PC-3 (cell line): Measurements from ENCODE around the gene TPM3. TPM values are rescaled to one million over a fixed set of nuclear protein-coding genes. Genes with fewer than 3 reads are reported as not detected.
A peak's percentile ranks its signal among the peaks of the same experiment; 100 is the strongest.

Experiments used
- ATAC-seq: fragments of 200-7000 bp; cut with Tn5 transposase; 2 replicates; pipeline ENCODE4 v1.9.1; 2020; ENCODE audit warnings: mild to moderate bottlenecking, moderate library complexity
- BruUV-seq: library from RNA; stranded (reverse); fragments of 400-500 nt; replicated peaks from 2 replicates; lab custom pipeline; 2021; lab: Mats Ljungman, UMichigan
- CTCF ChIA-PET: fragments of 300-600 bp; sonication (Branson Sonifier 250); formaldehyde crosslinking; loops from one replicate; lab custom pipeline; 2022; ENCODE audit warnings: antibody characterized with exemption; lab: Charles Lee
- POLR2A ChIA-PET: fragments of 300-600 bp; sonication (Branson Sonifier 250); formaldehyde crosslinking; loops from one replicate; lab custom pipeline; 2022; ENCODE audit warnings: antibody characterized with exemption; ENCODE audit not compliant: unreplicated experiment; lab: Charles Lee
- DNase-seq: peaks from one replicate; pipeline ENCODE4 v3.0.0-alpha.2; 2015
- H2AFZ ChIP-seq: fragments of 300-600 bp; sonication (generic); 2 replicates; pipeline ENCODE4 v1.6.0; 2016; ENCODE audit warnings: antibody characterized with exemption, low read length
- H3F3A ChIP-seq: fragments of 300-600 bp; sonication (generic); one replicate; pipeline ENCODE4 v1.6.0; 2017; ENCODE audit warnings: antibody characterized with exemption, low read length, control low read depth, mild to moderate bottlenecking; ENCODE audit not compliant: unreplicated experiment
- H3K27ac ChIP-seq: fragments of 300-600 bp; sonication (generic); 2 replicates; pipeline ENCODE4 v1.5.1; 2016; ENCODE audit warnings: mild to moderate bottlenecking, low read length
- H3K27me3 ChIP-seq: fragments of 300-600 bp; sonication (generic); 2 replicates; pipeline ENCODE4 v1.6.1; 2016; ENCODE audit warnings: low read length, mixed read lengths
- H3K36me3 ChIP-seq: fragments of 300-600 bp; sonication (generic); 2 replicates; pipeline ENCODE4 v1.6.1; 2016; ENCODE audit warnings: low read depth, mixed run types, low read length, mixed read lengths
- H3K4me1 ChIP-seq: fragments of 300-600 bp; sonication (generic); 2 replicates; pipeline ENCODE4 v1.5.1; 2016; ENCODE audit warnings: low read length; ENCODE audit not compliant: insufficient read depth
- H3K4me2 ChIP-seq: fragments of 300-600 bp; sonication (generic); 2 replicates; pipeline ENCODE4 v1.6.0; 2016; ENCODE audit warnings: low read length
- H3K4me3 ChIP-seq: fragments of 300-600 bp; sonication (generic); 2 replicates; pipeline ENCODE4 v1.5.1; 2016; ENCODE audit warnings: mild to moderate bottlenecking, low read length, mixed read lengths
- H3K79me2 ChIP-seq: fragments of 300-600 bp; sonication (generic); 2 replicates; pipeline ENCODE4 v1.6.1; 2017; ENCODE audit warnings: low read length, mixed read lengths
- H3K9ac ChIP-seq: fragments of 300-600 bp; sonication (generic); 2 replicates; pipeline ENCODE4 v1.6.0; 2016; ENCODE audit warnings: mild to moderate bottlenecking, low read length
- H3K9me2 ChIP-seq: fragments of 300-600 bp; sonication (generic); replicated peaks from 2 replicates; pipeline ENCODE4 v1.6.1; 2016; ENCODE audit warnings: mixed run types, low read length, mixed read lengths
- H3K9me3 ChIP-seq: fragments of 300-600 bp; sonication (generic); 2 replicates; pipeline ENCODE4 v1.6.1; 2016; ENCODE audit warnings: low read length, mixed read lengths
- H4K20me1 ChIP-seq: fragments of 300-600 bp; sonication (generic); 2 replicates; pipeline ENCODE4 v1.6.1; 2016; ENCODE audit warnings: low read length, mixed read lengths
- EZH2 ChIP-seq: fragments of 300-600 bp; sonication (generic); IDR thresholded peaks from one replicate; pipeline ENCODE4 v1.6.1; 2017; ENCODE audit warnings: antibody characterized with exemption, mild to moderate bottlenecking, low read length; ENCODE audit not compliant: unreplicated experiment
- EZH2phosphoT487 ChIP-seq: fragments of 300-600 bp; sonication (generic); IDR thresholded peaks from 2 replicates; pipeline ENCODE4 v1.6.1; 2018; ENCODE audit warnings: mild to moderate bottlenecking, antibody characterized with exemption, low read length, borderline replicate concordance
- intact Hi-C: fragments of 100-400 bp; cut with micrococcal nuclease; formaldehyde crosslinking; loops from 2 replicates; pipeline ENCODE4 v1.9.0; 2023
- total RNA-seq: library from RNA; depleted of rRNA; stranded (reverse); fragments of >200 nt; gene quantifications from 2 replicates; pipeline ENCODE4 v1.2.3, GENCODE V29; 2014
- TF ChIP-seq, protein P1 (sequence below): fragments of 300-600 bp; sonication (generic); conservative IDR thresholded peaks from 2 replicates; pipeline ENCODE4 v1.5.1; 2017; ENCODE audit warnings: antibody characterized with exemption, low read depth, mild to moderate bottlenecking, low read length

Gene TPM3
- total RNA-seq, 1 experiment from 2014 or later = 428 TPM

DNA sequence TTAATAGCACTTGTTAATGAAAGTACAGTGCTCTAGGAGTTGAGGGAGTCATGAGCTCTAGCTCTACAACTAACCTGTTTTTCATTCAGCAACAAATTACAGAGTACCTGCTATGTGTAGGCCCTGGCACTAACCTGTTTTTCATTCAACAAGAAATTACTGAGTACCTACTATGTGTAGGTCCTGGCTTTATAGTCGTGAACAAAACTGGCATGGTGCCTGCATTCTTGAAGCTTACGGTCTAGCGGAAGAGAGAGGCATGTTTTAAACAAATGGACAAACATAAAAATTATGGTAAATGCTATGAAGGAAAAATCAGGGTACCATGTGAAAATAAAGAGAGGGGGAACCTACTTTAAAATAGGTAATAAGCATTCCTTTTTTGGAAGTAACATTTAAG, 26.6 kb upstream of the TPM3 start:
- Histone ChIP-seq H3K9me2 (no peaks in the 10 kb centered on the region), H4K20me1 (peaks cover 23% of the 10 kb centered on the region), H3K79me2 (peaks cover 77% of the 10 kb centered on the region), H3K4me1 (peaks cover 48% of the 10 kb centered on the region), H3K9ac (no peak overlapping the region), H3F3A (peaks cover 3% of the 10 kb centered on the region), H3K4me3 (peak overlapping the region; percentile 84), H3K9me3 (no peaks in the 10 kb centered on the region), H3K27ac (no peak overlapping the region), H3K36me3 (peaks cover 23% of the 10 kb centered on the region), H3K4me2 (peak overlapping the region; percentile 89), H2AFZ (no peak overlapping the region), H3K27me3 (no peaks in the 10 kb centered on the region)
- intact Hi-C loops = no loop called here
- no peak for ATAC-seq
- no TSS peak for BruUV-seq
- ChIA-PET POLR2A (no interaction called here), CTCF (no interaction called here)
- DNase-seq = no peak
- TF ChIP-seq, protein P1, sequence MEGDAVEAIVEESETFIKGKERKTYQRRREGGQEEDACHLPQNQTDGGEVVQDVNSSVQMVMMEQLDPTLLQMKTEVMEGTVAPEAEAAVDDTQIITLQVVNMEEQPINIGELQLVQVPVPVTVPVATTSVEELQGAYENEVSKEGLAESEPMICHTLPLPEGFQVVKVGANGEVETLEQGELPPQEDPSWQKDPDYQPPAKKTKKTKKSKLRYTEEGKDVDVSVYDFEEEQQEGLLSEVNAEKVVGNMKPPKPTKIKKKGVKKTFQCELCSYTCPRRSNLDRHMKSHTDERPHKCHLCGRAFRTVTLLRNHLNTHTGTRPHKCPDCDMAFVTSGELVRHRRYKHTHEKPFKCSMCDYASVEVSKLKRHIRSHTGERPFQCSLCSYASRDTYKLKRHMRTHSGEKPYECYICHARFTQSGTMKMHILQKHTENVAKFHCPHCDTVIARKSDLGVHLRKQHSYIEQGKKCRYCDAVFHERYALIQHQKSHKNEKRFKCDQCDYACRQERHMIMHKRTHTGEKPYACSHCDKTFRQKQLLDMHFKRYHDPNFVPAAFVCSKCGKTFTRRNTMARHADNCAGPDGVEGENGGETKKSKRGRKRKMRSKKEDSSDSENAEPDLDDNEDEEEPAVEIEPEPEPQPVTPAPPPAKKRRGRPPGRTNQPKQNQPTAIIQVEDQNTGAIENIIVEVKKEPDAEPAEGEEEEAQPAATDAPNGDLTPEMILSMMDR = no peak
- TF ChIP-seq EZH2 = no peak
- no peak for TF ChIP-seq EZH2phosphoT487

DNA sequence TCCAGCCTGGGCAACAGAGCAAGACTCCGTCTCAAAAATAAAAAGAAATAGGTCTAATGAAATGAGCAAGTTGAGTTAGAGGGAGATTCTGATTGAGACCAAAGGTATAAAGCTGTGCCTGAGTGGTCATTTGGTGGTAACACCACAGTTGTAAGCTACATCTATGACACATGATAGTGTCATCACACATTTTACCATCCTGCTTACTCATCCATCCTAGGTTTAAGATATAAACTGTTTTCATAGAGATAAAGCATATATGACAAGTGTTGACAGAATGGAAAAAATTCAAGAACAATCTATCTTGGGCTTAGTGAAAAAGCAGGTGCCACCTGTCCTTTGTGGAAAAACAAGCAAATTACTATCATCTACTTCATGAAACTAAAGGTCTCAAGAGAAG, 21.4 kb upstream of the TPM3 start:
- Histone ChIP-seq H3K36me3 (peaks cover 47% of the 10 kb centered on the region), H3K4me2 (peak overlapping the region; percentile 7), H2AFZ (no peak overlapping the region), H3K27me3 (no peaks in the 10 kb centered on the region), H3K4me1 (peaks cover 26% of the 10 kb centered on the region), H3K27ac (peak overlapping the region; percentile 45), H3K9ac (no peak overlapping the region), H4K20me1 (peaks cover 11% of the 10 kb centered on the region; the same call in 1 of the 2 replicates), H3K9me2 (no peaks in the 10 kb centered on the region), H3F3A (peaks cover 3% of the 10 kb centered on the region), H3K79me2 (peaks cover 33% of the 10 kb centered on the region), H3K9me3 (no peaks in the 10 kb centered on the region), H3K4me3 (no peak overlapping the region)
- BruUV-seq = no TSS peak
- ChIA-PET CTCF (interaction anchor here (1.0 kb wide), 1 partner anchor 14 kb away, joined by 9 read pairs; no protein-coding TSS in a partner anchor), POLR2A (interaction anchor here (0.7 kb wide), 1 partner anchor 601 kb away, joined by 3 read pairs; the partner anchor contains the start of gene S100A16)
- TF ChIP-seq EZH2phosphoT487 = no peak
- TF ChIP-seq EZH2 = no peak
- TF ChIP-seq, protein P1 = no peak
- peak; percentile 98 for ATAC-seq
- peak; percentile 94 for DNase-seq
- intact Hi-C loops = no loop called here

DNA sequence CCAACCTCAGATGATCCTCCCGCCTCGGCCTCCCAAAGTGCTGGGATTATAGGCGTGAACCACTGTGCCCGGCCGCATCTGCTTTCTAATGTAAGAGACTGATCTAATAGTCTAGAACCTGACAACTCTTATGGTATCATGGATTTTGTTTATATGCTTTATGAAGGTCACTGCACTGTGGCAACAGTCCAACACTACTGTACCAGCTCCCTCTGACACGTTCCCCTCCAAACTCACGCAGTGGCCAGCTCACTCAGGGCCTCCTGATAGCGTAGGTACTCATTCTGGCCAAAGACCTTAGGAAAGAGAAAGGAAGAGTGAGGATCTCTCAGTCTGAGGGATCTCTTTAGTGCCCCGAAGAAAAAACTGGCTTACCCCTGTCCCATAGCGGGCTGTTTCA, 20.2 kb upstream of the TPM3 start:
- POLR2A ChIA-PET = no interaction called here
- H3K4me3 ChIP-seq = no peak overlapping the region
- no peak overlapping the region for H3K27ac ChIP-seq
- H3K79me2 ChIP-seq = peaks cover 21% of the 10 kb centered on the region
- ATAC-seq = no peak
- peaks cover 20% of the 10 kb centered on the region for H3K4me1 ChIP-seq
- no peak for DNase-seq
- peaks cover 3% of the 10 kb centered on the region for H3F3A ChIP-seq
- no peak overlapping the region for H3K9ac ChIP-seq
- no peak overlapping the region for H2AFZ ChIP-seq
- H3K27me3 ChIP-seq = no peaks in the 10 kb centered on the region
- no peaks in the 10 kb centered on the region for H3K9me3 ChIP-seq
- H3K4me2 ChIP-seq = no peak overlapping the region
- H4K20me1 ChIP-seq = peaks cover 11% of the 10 kb centered on the region; the same call in 1 of the 2 replicates
- intact Hi-C loops = no loop called here
- no peak for TF ChIP-seq EZH2phosphoT487
- no peak for TF ChIP-seq EZH2
- TF ChIP-seq, protein P1 = no peak
- H3K9me2 ChIP-seq = no peaks in the 10 kb centered on the region
- BruUV-seq = no TSS peak
- CTCF ChIA-PET = no interaction called here
- peaks cover 45% of the 10 kb centered on the region for H3K36me3 ChIP-seq
